SK-N-MC (cell line): Measurements from ENCODE around the gene ETFA.

ENCODE experiments used
- EZH2 ChIP-seq: fragments of 200-600 bp; sonication (generic); IDR thresholded peaks from one replicate; pipeline ENCODE4 v1.6.1; 2017; ENCODE audit warnings: antibody characterized with exemption
- FOXP2 ChIP-seq: optimal IDR thresholded peaks from 2 replicates; pipeline ENCODE3; 2011; ENCODE audit warnings: mild to moderate bottlenecking, moderate library complexity; ENCODE audit not compliant: insufficient read depth; ENCODE audit errors: extremely low read length, control extremely low read depth
- POLR2AphosphoS5 ChIP-seq: IDR thresholded peaks from 2 replicates; pipeline ENCODE4 v1.6.1; 2012; ENCODE audit warnings: mild to moderate bottlenecking, low read depth, low read length, borderline replicate concordance

GRCh38 chr15:76324066-76324465 is 12.8 kb upstream of the ETFA start:
- TF ChIP-seq EZH2 (no peak), POLR2AphosphoS5 (no peak), FOXP2 (no peak)
